Heart left ventricle (tissue), 16 donors: ENCODE data around the gene RASSF5. TPM values are rescaled to one million over a fixed set of nuclear protein-coding genes. Genes with fewer than 3 reads are reported as not detected.

Experiments
- ATAC-seq, 4 donors: fragments of 200-7000 bp; cut with Tn5 transposase; one replicate each; pipeline ENCODE4 v1.9.1; 2020 to 2022; ENCODE audit warnings: moderate library complexity in 4 of 4, mild to moderate bottlenecking in 3 of 4, moderate number of reproducible peaks in 1 of 4
- DNase-seq, 5 donors: peaks; one replicate each; pipeline ENCODE4 v3.0.0-alpha.2; 2020
- H3K27ac ChIP-seq, 12 donors: fragments of 200-600 bp; sonication (generic) in 4 of 12; one replicate each; pipeline versions ENCODE4 v1.5.0 to v1.8.0; 2016 to 2022; ENCODE audit warnings: mild to moderate bottlenecking in 2 of 12
- H3K27me3 ChIP-seq, 9 donors: fragments of 200-600 bp; sonication (generic) in 2 of 9; one replicate each; pipeline versions ENCODE4 v1.5.1 to v1.8.0; 2016 to 2022; ENCODE audit warnings: mild to moderate bottlenecking in 3 of 9
- H3K36me3 ChIP-seq, 9 donors: fragments of 200-600 bp; sonication (generic) in 2 of 9; one replicate each; pipeline versions ENCODE4 v1.5.0 to v1.8.0; 2018 to 2022; ENCODE audit warnings: mild to moderate bottlenecking in 2 of 9
- H3K4me1 ChIP-seq, 12 donors: fragments of 200-600 bp; sonication (generic) in 4 of 12; one replicate each; pipeline versions ENCODE4 v1.5.0 to v1.8.0; 2016 to 2022; ENCODE audit warnings: mild to moderate bottlenecking in 3 of 12
- H3K4me3 ChIP-seq, 12 donors: fragments of 200-600 bp; sonication (generic) in 4 of 12; one replicate each; pipeline versions ENCODE4 v1.5.0 to v1.8.0; 2017 to 2022; ENCODE audit warnings: mild to moderate bottlenecking in 9 of 12, moderate library complexity in 4 of 12
- H3K9me3 ChIP-seq, 12 donors: fragments of 200-600 bp; sonication (generic) in 4 of 12; one replicate each; pipeline versions ENCODE4 v1.5.0 to v1.8.0; 2016 to 2022; ENCODE audit warnings: mild to moderate bottlenecking in 1 of 12
- POLR2A ChIP-seq, 2 donors: fragments of 450-650 bp; IDR thresholded peaks; one replicate each; pipeline ENCODE4 v1.6.1; 2017; ENCODE audit warnings: antibody characterized with exemption in 2 of 2, mild to moderate bottlenecking in 2 of 2, moderate library complexity in 2 of 2
- WGBS, 4 donors: extraction: QIAGEN DNeasy Blood & Tissue Kit in 2 of 4; methylation state at CpG; one replicate each; pipeline versions ENCODE4 v1.1.5 to v1.1.7; 2013 to 2018; 5-methylcytosine and 5-hydroxymethylcytosine counted together
- intact Hi-C, 10 donors: fragments of 100-400 bp; cut with DNase I; formaldehyde crosslinking; loops; one replicate each; pipeline versions ENCODE4 v1.11.1 to v1.14.2; 2022
- polyA plus RNA-seq, 2 donors: library from polyadenylated mRNA; stranded (reverse); fragments of 200-250 nt; gene quantifications; one replicate each; pipeline ENCODE4 v1.2.3, GENCODE V29; 2013
- total RNA-seq, 9 donors: library from RNA; depleted of rRNA in 2 of 9; stranded (reverse); fragments of >200 nt in 2 of 9; fragmentation: NEBNext Ultra II Directional in 3 of 9; extraction: Animal tissue kit (Norgen Biotek cat#: 25700) in 3 of 9; gene quantifications; one replicate each; pipeline versions ENCODE4 v1.1.0 to v1.2.4, GENCODE V29; 2016 to 2023
- TF ChIP-seq, protein P1 (sequence below), 12 donors: fragments of 200-600 bp; sonication (generic) in 4 of 12; IDR thresholded peaks; one replicate each; pipeline versions ENCODE4 v1.5.0 to v1.8.0; 2018 to 2022; ENCODE audit warnings: antibody characterized with exemption in 12 of 12, mild to moderate bottlenecking in 5 of 12
- donor health status: ischemic (EF 13 %, LVEDD 7.1; RV severe dilation, severe dysfunction).
- donor health status: healthy with polysubstance abuse.
- donor health status: DM: no; HTN: yes; CAD: no.
- donor health status: DM: no; HTN: no; CAD: no.
- donor health status: ischemic (EF 25% LVEDD 6.9; RV normal size, moderate dysfunction).
- donor health status: ischemic (EF 25% LVEDD 5.7; RV mildly dilated, moderate dysfunction).
- donor health status: healthy.
- donor health status: DM: yes; HTN: yes; CAD: no.
- donor health status: ischemic (EF 35%, LVEDD 5.7; RV mildly dilated, moderate dysfunction).
- donor health status: nonischemic (EF 11% LVEDD 7.7; RV severe dilation, severe dysfunction).
- donor health status: DM: yes; HTN: yes; CAD: no.
- donor health status: PGD.
- donor health status: ischemic (EF 29% LVEDD 5.4; RV normal size, mild dysfunction).
- donor health status: nonischemic (EF 23%, LVEDD 6.1; RV moderate dilation, normal function).

The RASSF5 gene
- total and polyA plus RNA-seq, 11 donors: 1.3 to 27.4 (median 5.6) TPM

DNA sequence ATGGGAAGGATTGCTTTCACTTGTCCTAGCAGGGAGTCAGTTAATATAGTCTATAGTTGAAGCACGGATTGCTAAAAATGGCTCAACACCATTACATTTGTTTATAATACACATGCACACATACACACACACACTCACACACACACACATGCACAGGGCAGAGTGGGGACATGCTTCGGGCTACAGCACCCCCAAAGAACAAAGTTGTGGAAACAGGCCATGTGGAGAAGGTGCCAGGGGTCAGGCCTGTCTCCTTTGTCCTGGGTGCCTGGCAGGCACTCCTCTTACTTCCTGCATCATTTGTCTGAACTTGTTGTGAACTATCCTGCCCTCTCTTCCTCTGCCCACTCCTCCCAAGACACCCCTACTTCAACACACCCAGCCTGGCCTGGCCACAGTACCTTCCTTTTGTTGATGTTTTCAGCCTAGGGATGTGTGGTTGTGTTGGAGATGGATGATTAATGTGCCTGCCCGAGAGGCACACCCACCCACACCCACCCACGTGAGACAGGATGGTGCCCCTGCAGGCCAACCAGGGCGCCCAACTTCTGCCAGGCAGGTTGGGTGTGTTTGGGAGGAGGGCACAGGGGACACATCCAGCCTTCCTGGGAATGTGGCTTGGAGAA, 17.5 kb downstream of the RASSF5 start:
- H3K27ac ChIP-seq: no peak overlapping the region
- intact Hi-C loops: no loop called here
- 68 to 82% (median 75%) methylated on average over 5 of the region's 5 CpGs for WGBS, 4 donors

DNA sequence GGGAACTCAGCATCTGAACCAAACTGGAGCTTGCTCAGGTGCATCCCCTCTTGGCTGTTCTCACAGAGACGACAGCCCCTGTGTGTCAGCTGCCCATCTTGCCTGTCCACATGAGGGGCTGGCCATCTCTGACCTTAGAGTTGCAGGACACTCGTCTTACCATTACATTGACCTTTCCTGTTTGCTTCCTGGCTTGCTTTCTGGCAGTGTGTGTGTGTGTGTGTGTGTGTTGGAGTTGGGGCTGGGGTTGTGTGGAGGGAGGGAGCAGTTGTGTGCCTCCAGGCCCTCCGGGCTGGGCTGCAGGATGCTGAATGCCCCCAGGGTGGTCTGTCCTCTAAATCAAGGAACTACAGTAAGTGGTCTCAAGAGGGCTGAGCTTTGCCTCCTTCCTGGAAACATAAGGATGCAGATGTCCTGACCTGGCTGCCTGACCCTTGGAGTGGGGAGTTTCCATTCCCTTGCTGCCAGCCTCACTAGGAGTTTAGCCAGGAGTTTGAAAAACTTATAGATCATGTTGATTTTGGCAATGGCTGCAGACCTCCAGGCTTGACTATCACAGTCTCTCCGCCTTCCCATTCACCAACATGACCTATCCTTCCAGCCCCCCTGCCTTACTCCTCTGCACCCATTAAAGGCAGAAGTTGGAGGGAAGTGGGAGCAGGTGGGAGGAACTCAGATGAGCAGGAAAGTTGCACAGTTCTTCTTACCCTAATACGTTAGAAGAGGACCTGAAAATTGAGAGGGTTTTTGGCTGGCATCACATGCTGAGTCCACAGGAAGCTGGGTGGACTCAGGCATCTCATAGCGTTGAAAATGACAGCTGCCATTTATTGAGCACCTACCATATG, 19.0 kb downstream of the RASSF5 start:
- H3K9me3 ChIP-seq: no peaks in the 10 kb centered on the region
- H3K36me3 ChIP-seq: no peaks in the 10 kb centered on the region
- H3K4me3 ChIP-seq: no peak overlapping the region
- TF ChIP-seq, protein P1, sequence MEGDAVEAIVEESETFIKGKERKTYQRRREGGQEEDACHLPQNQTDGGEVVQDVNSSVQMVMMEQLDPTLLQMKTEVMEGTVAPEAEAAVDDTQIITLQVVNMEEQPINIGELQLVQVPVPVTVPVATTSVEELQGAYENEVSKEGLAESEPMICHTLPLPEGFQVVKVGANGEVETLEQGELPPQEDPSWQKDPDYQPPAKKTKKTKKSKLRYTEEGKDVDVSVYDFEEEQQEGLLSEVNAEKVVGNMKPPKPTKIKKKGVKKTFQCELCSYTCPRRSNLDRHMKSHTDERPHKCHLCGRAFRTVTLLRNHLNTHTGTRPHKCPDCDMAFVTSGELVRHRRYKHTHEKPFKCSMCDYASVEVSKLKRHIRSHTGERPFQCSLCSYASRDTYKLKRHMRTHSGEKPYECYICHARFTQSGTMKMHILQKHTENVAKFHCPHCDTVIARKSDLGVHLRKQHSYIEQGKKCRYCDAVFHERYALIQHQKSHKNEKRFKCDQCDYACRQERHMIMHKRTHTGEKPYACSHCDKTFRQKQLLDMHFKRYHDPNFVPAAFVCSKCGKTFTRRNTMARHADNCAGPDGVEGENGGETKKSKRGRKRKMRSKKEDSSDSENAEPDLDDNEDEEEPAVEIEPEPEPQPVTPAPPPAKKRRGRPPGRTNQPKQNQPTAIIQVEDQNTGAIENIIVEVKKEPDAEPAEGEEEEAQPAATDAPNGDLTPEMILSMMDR (IDR thresholded peaks at IDR 0.05): no peak
- no peak for TF ChIP-seq POLR2A (IDR thresholded peaks at IDR 0.05)
- intact Hi-C loops: no loop called here
- DNase-seq (peak in 1 of 5 donors; percentile 11), ATAC-seq (no peak)
- no peak overlapping the region for H3K27ac ChIP-seq
- H3K4me1 ChIP-seq: peaks cover 0 to 7% (median 0%) of the 10 kb centered on the region in 12 donors
- WGBS, 4 donors: 56 to 64% (median 58%) methylated on average over 6 of the region's 6 CpGs
- H3K27me3 ChIP-seq: no peaks in the 10 kb centered on the region

More for the DNA sequence above, 17.5 kb downstream of the RASSF5 start:
- TF ChIP-seq, protein P1 (IDR thresholded peaks at IDR 0.05): no peak
- no peak for TF ChIP-seq POLR2A (IDR thresholded peaks at IDR 0.05)
- no peaks in the 10 kb centered on the region for H3K27me3 ChIP-seq
- ATAC-seq (no peak), DNase-seq (peak in 1 of 5 donors; percentile 8)
- peaks cover 0 to 7% (median 0%) of the 10 kb centered on the region in 12 donors for H3K4me1 ChIP-seq
- no peak overlapping the region for H3K4me3 ChIP-seq
- no peaks in the 10 kb centered on the region for H3K9me3 ChIP-seq
- H3K36me3 ChIP-seq: no peaks in the 10 kb centered on the region

DNA sequence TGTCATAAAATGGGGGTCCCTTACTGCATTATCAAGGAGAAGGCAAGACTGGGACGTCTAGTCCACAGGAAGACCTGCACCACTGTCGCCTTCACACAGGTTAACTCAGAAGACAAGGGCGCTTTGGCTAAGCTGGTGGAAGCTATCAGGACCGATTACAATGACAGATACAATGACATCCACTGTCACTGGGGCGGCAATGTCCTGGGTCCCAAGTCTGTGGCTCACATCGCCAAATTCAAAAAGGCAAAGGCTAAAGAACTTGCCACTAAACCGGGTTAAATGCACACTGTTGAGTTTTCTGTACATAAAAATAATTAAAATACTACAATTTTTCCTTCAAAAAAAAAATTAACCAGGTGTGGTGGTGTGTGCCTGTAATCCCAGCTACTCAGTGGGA, 22.1 kb downstream of the RASSF5 start:
- intact Hi-C loops: no loop called here
- Histone ChIP-seq H3K4me1 (no peaks in the 10 kb centered on the region), H3K27ac (no peak overlapping the region), H3K27me3 (no peaks in the 10 kb centered on the region), H3K4me3 (no peak overlapping the region), H3K36me3 (no peaks in the 10 kb centered on the region), H3K9me3 (no peaks in the 10 kb centered on the region)
- no peak for TF ChIP-seq POLR2A (IDR thresholded peaks at IDR 0.05)
- TF ChIP-seq, protein P1 (IDR thresholded peaks at IDR 0.05): no peak
- 93 to 95% (median 94%) methylated on average over 7 of the region's 7 CpGs for WGBS, 4 donors
- DNase-seq (peak in 1 of 5 donors; percentile 1), ATAC-seq (no peak)

GRCh38 chr1:206532368-206532767, 25.0 kb downstream of the RASSF5 start:
- TF ChIP-seq POLR2A (IDR thresholded peaks at IDR 0.05): no peak
- TF ChIP-seq, protein P1 (IDR thresholded peaks at IDR 0.05): no peak
- no peak overlapping the region for H3K27ac ChIP-seq
- no peak for ATAC-seq
- no peaks in the 10 kb centered on the region for H3K36me3 ChIP-seq
- no peak overlapping the region for H3K4me3 ChIP-seq
- no peaks in the 10 kb centered on the region for H3K9me3 ChIP-seq
- H3K27me3 ChIP-seq: no peaks in the 10 kb centered on the region
- intact Hi-C loops: no loop called here
- DNase-seq: no peak
- H3K4me1 ChIP-seq: no peaks in the 10 kb centered on the region
- WGBS, 4 donors: 88 to 95% (median 92%) methylated on average over 7 of the region's 7 CpGs
